ENCODE measurements around the gene SLC40A1. TPM values are rescaled to one million over a fixed set of nuclear protein-coding genes. Genes with fewer than 3 reads are reported as not detected.

Gene SLC40A1
- total RNA-seq, 2 experiments from 2014 or later: 0.47 to 1.3 TPM

GRCh38 chr2:189570570-189571031 lies 10.0 kb downstream of the SLC40A1 start:
- H3K9me3 Mint-ChIP-seq (ENCODE audit: low read depth): no peaks in the 10 kb centered on the region
- ATAC-seq: no peak
- no peak overlapping the region for H3K4me3 Mint-ChIP-seq
- no peak for DNase-seq
- peaks cover 2% of the 10 kb centered on the region for H3K36me3 Mint-ChIP-seq
- CTCF ChIA-PET: interaction anchor here (1.3 kb wide), 1 partner anchor 12 kb away, joined by 3 read pairs; no protein-coding TSS in a partner anchor
- no peak overlapping the region for H3K27ac Mint-ChIP-seq
- peaks cover 20% of the 10 kb centered on the region for H3K4me1 Mint-ChIP-seq
- H3K27me3 Mint-ChIP-seq: no peaks in the 10 kb centered on the region

- H3K9me3 Mint-ChIP-seq (ENCODE audit: low read depth): no peaks in the 10 kb centered on the region
- no peak overlapping the region for H3K4me3 Mint-ChIP-seq
- DNase-seq (no peak), ATAC-seq (no peak)
- H3K4me1 Mint-ChIP-seq: peaks cover 20% of the 10 kb centered on the region
- CTCF ChIA-PET: interaction anchor here (1.0 kb wide), 1 partner anchor 13 kb away, joined by 3 read pairs; no protein-coding TSS in a partner anchor
- H3K27me3 Mint-ChIP-seq: no peaks in the 10 kb centered on the region
- H3K36me3 Mint-ChIP-seq: peaks cover 4% of the 10 kb centered on the region
- no peak overlapping the region for H3K27ac Mint-ChIP-seq
These were observed 11.2 kb downstream of the SLC40A1 start for GRCh38 chr2:189569295-189569910.

DNA sequence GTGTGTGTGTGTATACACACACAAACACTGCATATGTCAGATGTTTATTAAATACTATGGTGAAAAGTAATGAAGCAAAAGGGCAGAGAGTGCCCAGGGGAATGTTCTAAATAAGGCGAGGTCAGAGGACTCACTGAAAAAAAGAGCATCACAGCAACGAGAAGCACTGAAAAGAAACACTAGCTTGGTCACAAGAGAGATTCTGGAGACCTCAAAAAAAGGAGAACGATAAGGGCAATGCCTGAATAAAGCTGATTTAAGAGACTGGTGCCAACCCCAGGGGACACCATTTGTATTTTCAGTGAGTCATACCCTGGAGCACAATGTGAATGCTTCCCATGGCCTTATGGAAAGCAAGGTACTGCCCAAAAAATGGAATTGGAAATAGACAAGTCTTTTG lies 14.5 kb downstream of the SLC40A1 start:
- Mint-ChIP-seq H3K27ac (no peak overlapping the region), H3K27me3 (no peaks in the 10 kb centered on the region), H3K4me1 (peaks cover 20% of the 10 kb centered on the region), H3K36me3 (peaks cover 4% of the 10 kb centered on the region), H3K9me3 (ENCODE audit: low read depth) (no peaks in the 10 kb centered on the region), H3K4me3 (no peak overlapping the region)
- DNase-seq: no peak
- CTCF ChIA-PET: no interaction called here
- ATAC-seq: no peak

- peaks cover 2% of the 10 kb centered on the region for H3K36me3 Mint-ChIP-seq
- H3K27ac Mint-ChIP-seq: no peak overlapping the region
- H3K27me3 Mint-ChIP-seq: no peaks in the 10 kb centered on the region
- H3K9me3 Mint-ChIP-seq (ENCODE audit: low read depth): no peaks in the 10 kb centered on the region
- CTCF ChIA-PET: no interaction called here
- H3K4me1 Mint-ChIP-seq: peaks cover 7% of the 10 kb centered on the region
- DNase-seq (no peak), ATAC-seq (no peak)
- no peak overlapping the region for H3K4me3 Mint-ChIP-seq
These were observed 19.1 kb downstream of the SLC40A1 start for GRCh38 chr2:189561371-189562038.

GRCh38 chr2:189560273-189560586 lies 20.4 kb downstream of the SLC40A1 start:
- CTCF ChIA-PET: no interaction called here
- H3K9me3 Mint-ChIP-seq (ENCODE audit: low read depth): no peaks in the 10 kb centered on the region
- no peaks in the 10 kb centered on the region for H3K27me3 Mint-ChIP-seq
- H3K27ac Mint-ChIP-seq: no peak overlapping the region
- ATAC-seq (no peak), DNase-seq (no peak)
- peaks cover 2% of the 10 kb centered on the region for H3K36me3 Mint-ChIP-seq
- no peak overlapping the region for H3K4me3 Mint-ChIP-seq
- peaks cover 6% of the 10 kb centered on the region for H3K4me1 Mint-ChIP-seq

- Mint-ChIP-seq H3K9me3 (ENCODE audit: low read depth) (no peaks in the 10 kb centered on the region), H3K4me1 (peaks cover 6% of the 10 kb centered on the region), H3K4me3 (no peak overlapping the region), H3K27ac (no peak overlapping the region), H3K36me3 (no peaks in the 10 kb centered on the region), H3K27me3 (no peaks in the 10 kb centered on the region)
- CTCF ChIA-PET: no interaction called here
- ATAC-seq: no peak
- no peak for DNase-seq
These were observed 20.9 kb downstream of the SLC40A1 start for GRCh38 chr2:189559579-189560272.

- Mint-ChIP-seq H3K4me1 (peaks cover 6% of the 10 kb centered on the region), H3K36me3 (no peaks in the 10 kb centered on the region), H3K27me3 (no peaks in the 10 kb centered on the region), H3K4me3 (no peak overlapping the region), H3K27ac (no peak overlapping the region), H3K9me3 (ENCODE audit: low read depth) (no peaks in the 10 kb centered on the region)
- ATAC-seq (no peak), DNase-seq (no peak)
- CTCF ChIA-PET: interaction anchor here (0.6 kb wide), 1 partner anchor 12 kb away, joined by 3 read pairs; no protein-coding TSS in a partner anchor
These were observed 21.9 kb downstream of the SLC40A1 start for GRCh38 chr2:189558516-189559272.

DNA sequence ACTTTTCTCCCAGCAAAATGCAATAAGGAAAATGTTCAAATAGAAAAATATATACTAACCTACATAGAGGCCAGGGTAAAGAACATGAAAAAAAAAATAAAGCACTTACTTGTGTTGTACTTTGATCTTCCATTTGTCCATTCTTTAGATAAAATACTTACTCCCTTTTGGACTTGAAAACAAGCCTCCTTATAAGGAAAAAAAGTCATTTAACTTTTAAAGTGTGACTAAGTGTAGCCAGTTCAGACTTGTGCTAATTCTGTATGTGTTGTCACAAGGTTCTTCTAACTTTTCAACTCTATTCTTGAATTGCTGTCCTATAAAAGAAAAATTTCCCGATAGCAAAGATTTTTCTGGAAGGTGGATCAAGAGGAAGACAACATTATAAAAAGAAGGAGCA lies 23.2 kb downstream of the SLC40A1 start:
- no peak for ATAC-seq
- peaks cover 6% of the 10 kb centered on the region for H3K4me1 Mint-ChIP-seq
- no peak overlapping the region for H3K27ac Mint-ChIP-seq
- CTCF ChIA-PET: interaction anchor here (1.0 kb wide), 1 partner anchor 12 kb away, joined by 3 read pairs; no protein-coding TSS in a partner anchor
- H3K4me3 Mint-ChIP-seq: no peak overlapping the region
- DNase-seq: no peak
- no peaks in the 10 kb centered on the region for H3K9me3 Mint-ChIP-seq (ENCODE audit: low read depth)
- H3K36me3 Mint-ChIP-seq: no peaks in the 10 kb centered on the region
- peaks cover 4% of the 10 kb centered on the region for H3K27me3 Mint-ChIP-seq

- Mint-ChIP-seq H3K4me3 (no peak overlapping the region), H3K27ac (no peak overlapping the region), H3K4me1 (peaks cover 6% of the 10 kb centered on the region), H3K9me3 (ENCODE audit: low read depth) (no peaks in the 10 kb centered on the region), H3K36me3 (no peaks in the 10 kb centered on the region), H3K27me3 (peaks cover 4% of the 10 kb centered on the region)
- ATAC-seq: no peak
- DNase-seq: no peak
- CTCF ChIA-PET: interaction anchor here (1.0 to 2.0 kb wide), 2 partner anchors 9 to 13 kb away, joined by 3 to 5 read pairs; no protein-coding TSS in a partner anchor
These were observed 24.1 kb downstream of the SLC40A1 start for GRCh38 chr2:189556526-189556925.

DNA sequence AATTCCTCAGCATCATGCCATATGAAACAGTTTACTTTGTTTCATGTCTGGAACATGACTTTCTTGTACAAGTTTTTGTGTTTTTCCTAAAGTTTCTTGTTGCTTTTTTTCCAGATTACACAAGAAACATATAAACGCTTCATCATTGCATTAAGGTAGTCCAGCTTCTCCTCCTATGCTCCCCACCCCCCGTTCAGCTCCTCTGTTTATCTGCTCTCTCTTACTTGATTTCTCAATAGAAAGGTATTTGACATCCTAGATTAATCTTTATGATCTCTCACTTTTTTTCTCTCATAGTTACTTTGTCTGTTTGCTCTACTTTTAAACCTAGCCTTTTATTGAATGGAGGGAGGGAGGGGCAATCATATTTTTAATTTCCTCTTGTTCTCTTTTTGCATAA lies 25.4 kb downstream of the SLC40A1 start:
- Mint-ChIP-seq H3K36me3 (no peaks in the 10 kb centered on the region), H3K27me3 (peaks cover 6% of the 10 kb centered on the region), H3K4me1 (peaks cover 6% of the 10 kb centered on the region), H3K4me3 (no peak overlapping the region), H3K27ac (no peak overlapping the region), H3K9me3 (ENCODE audit: low read depth) (no peaks in the 10 kb centered on the region)
- ATAC-seq (no peak), DNase-seq (no peak)
- CTCF ChIA-PET: interaction anchor here (2.0 kb wide), 1 partner anchor 8 kb away, joined by 5 read pairs; no protein-coding TSS in a partner anchor

GRCh38 chr2:189553504-189554088 lies 27.0 kb downstream of the SLC40A1 start:
- Mint-ChIP-seq H3K27me3 (peaks cover 6% of the 10 kb centered on the region), H3K27ac (no peak overlapping the region)
- no peak for DNase-seq

GRCh38 chr2:189552991-189553404 lies 27.6 kb downstream of the SLC40A1 start:
- no peak overlapping the region for H3K27ac Mint-ChIP-seq
- H3K9me3 Mint-ChIP-seq (ENCODE audit: low read depth): no peaks in the 10 kb centered on the region
- no peaks in the 10 kb centered on the region for H3K36me3 Mint-ChIP-seq
- no peak overlapping the region for H3K4me3 Mint-ChIP-seq
- peaks cover 6% of the 10 kb centered on the region for H3K27me3 Mint-ChIP-seq
- DNase-seq (no peak), ATAC-seq (no peak)
- H3K4me1 Mint-ChIP-seq: no peaks in the 10 kb centered on the region
- CTCF ChIA-PET: no interaction called here

More at GRCh38 chr2:189553504-189554088, 27.0 kb downstream of the SLC40A1 start:
- CTCF ChIA-PET: no interaction called here
- H3K4me3 Mint-ChIP-seq: no peak overlapping the region
- H3K36me3 Mint-ChIP-seq: no peaks in the 10 kb centered on the region
- ATAC-seq: no peak
- H3K4me1 Mint-ChIP-seq: no peaks in the 10 kb centered on the region
- H3K9me3 Mint-ChIP-seq (ENCODE audit: low read depth): no peaks in the 10 kb centered on the region

Measured in activated CD8-positive, alpha-beta memory T cell treated with anti-CD3 and anti-CD28 coated beads, Interleukin-2, amount 10 ng/mL, durations not matched to agents 7 days and 5 days (primary cell).